CD1c-positive myeloid dendritic cell (primary cell): ENCODE data around the gene TMEM250.

Experiments used
- DNase-seq: peaks from one replicate; pipeline ENCODE4 v3.0.0-alpha.2; 2016; ENCODE audit errors: extremely low spot score

Gene TMEM250

DNA sequence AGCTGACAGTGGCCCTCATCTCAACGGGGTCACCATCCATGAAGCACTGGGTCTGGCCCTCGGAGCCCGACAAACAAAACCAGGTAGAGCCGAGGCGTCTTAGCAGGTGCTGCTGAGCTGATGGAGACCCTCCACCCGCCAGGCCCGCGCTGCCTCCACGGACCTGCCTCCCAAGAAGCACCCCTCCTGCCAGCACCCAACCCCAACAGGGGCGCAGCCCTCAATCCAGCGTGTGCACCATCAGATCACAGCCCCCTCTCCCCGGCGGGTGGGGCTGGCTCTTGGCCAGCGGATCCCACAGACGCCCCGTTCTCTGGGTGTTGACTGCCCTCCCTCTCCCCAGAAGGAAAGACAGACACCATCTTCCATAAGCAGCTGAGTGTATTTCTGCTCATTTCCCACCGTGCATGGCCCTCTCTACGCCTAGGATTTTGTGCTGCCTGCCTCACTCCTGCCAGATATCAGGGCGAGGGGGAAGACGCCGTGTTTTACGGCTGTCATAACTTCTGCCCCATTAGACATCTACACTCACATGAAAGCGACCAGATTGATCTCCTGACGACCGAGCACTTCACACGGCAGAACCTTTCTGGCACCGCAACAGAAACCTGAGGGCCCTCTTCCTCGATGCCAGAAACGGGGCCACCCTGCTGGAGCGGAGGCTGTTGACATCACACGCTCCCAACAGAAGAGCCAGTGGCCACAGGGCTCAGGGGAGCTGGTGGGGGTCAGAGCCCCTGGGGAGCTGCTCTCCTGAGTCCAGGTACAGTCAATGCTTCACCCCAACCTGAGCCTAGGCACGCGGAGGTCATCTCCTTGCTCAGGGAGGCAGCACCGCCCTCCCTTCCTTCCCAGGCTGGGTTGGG, 35.9 kb downstream of the TMEM250 start:
- DNase-seq, result no peak

DNA sequence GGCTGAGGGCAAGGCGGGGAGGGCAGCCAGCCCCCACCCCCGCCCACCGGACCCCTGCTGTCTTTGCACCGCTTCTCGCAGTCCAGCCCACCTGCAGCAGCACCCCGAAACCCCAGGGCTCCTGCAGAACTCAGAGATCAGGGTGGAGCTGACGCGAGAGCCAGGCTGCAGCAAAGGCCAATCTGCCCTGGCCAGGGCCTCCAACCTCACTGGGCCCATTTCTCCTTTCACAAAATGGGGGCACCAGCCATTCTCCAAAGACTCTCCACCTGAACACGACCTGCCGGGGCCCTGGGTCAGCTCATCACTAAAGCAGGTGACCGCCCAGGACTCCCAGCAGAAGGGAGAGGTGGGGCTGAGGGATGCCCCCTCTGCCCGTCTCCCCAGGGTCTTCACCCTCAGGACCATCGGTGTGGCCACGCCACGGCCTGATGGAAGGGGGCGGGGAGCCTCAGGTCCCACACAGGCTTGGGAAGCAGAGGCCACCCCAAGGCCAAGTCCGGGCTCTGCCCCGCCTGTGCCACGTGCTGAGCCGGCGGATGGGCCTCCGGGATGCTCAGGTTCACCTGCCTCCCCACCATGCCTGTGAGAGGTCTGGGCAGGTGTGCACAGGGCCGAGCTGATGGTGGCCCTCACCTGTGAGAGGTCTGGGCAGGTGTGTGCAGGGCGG, 36.7 kb downstream of the TMEM250 start:
- no peak for DNase-seq

DNA sequence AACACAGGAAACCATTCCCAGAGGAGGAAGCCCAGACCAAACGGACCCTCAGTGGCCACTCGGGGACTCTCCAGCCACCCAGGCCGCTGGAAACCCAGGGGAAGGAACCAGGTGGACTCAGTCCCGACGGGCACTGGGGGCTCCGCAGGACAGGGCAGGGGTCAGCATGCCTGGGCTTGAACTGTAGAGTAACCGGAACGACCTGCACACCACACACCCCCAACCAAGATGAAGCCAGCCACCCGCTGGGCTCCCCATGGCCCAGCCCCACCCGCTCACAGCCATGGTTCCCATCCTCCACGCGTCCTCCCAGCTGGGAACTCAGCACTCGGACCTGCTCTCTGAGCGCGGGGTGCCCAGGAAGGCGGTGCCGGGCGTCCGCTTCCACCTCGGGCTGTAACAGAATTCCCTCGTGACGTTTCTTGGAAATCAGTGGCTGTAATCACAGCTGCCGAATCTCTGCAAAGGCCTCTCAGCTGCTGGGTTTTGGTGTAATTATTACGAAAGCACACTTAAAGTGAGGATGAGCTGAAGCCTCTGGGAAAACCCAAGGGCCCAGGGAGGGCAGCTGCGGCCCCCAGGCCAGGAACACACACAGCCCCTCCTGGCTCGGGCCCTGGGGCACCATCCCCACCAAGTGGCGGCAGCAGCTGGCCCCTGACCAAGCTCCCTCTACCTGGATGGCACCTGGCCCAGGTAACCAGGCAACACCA, 37.4 kb downstream of the TMEM250 start:
- DNase-seq, result no peak

DNA sequence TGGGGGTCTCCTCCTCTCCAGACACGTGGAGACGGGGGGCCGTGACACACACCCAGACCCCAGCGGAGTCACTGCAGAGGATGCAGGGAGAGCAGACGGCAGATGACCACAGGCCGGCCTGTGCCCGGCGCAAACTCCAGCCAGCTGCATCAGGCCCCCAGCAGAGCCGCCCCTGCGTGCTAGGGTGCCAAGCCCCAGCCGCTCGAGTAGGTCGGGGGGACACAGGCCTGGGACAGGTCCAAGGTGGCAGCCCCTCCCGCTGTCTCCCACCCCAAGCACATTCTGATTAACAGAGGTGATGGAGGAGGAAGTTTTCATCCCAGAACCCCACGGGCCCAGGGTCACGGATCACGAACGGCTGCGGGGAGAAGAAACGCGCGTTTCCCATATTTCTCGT, 38.0 kb downstream of the TMEM250 start:
- DNase-seq, result no peak

DNA sequence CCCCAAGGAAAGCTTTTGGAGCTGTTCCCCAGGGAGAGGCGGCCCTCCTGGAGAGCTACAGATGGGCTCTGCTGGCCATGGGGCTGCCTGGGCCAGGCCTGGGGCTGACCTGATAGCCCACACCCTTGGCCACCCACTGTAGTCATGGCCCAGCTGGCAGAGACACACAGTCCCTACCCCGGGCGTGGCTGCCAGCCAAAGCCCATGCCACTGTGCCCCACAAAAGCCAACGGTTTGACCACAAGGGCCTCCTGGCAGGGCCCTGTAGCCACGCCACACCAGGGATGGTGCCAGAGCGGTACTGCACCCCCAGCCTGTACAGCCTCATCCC, 38.8 kb downstream of the TMEM250 start:
- DNase-seq, result no peak

DNA sequence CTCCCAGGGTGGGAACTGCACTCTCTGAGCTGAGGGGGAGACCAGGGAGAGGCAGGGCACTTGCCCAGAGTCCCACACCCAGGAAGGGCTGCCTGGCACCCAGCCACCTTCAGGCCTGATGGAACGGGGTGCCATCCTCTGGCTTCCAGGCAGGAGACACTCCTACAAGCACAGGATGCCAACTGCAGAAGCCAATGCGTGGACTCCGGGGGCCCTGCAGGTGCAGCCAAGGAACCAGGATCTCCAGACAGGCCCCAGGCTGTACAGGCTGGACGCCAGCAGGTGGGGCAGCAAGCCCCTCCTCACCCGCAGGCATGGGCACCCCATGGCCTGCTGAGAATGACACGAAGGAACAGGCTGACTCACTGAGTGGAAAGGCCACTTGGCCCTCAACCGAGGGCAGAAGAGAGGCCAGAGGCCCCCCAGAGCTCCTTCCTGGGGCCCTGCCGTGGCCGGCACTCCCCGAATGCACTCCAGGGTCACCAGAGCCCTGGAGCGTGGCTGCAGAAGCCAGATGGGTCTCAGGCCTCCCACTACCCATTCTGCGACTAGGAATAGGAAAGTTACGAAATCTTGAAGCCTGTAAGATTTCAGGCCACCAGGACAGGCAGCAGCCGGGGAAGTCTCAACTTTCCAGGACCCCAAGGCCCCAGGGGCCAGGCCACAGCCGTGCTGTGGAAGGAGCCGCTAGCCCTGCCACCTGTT, 39.3 kb downstream of the TMEM250 start:
- DNase-seq, result no peak

DNA sequence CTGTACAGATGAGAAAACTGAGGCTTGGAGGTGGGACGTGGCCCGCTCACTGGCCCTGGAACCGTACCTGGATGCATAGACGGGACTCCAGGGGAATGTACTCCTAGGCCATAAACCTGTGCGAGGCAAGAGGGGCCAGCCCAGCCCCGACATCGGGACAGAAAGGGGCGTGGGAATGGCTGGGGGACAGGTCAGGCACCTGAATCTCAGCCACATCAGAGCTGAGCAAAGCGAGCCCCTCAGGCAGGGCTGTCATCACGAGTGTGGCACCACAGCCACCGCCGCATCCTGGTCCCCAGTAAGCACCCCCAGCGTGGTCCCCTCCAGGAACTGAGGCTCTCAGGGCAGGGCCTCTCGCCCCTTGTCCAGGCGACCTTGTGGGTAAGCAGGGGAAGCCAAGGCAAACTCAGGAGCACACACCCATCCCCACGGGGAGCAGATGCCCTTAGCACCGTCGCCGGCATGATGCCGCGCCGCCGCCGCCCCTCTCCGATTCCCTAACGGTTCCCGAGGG, 40.1 kb downstream of the TMEM250 start:
- no peak for DNase-seq

DNA sequence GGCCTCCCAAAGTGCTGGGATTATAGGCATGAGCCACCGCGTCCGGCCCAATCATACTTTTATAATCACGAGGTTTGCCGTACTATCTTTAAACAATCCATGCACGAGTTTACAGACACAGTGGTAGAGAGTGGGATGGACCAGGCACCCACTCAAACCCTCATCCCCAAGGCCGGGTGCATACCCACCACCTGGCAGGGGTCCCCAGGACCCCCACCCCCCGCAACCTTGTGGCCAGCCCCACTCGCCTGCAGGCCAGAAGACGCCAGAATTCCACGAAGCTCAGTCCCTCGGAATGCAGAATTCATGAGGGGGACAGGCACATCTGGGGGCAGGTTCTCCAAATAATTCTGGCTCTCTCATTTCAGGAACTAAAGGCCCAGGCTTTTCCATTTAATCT, 40.7 kb downstream of the TMEM250 start:
- DNase-seq, result no peak

DNA sequence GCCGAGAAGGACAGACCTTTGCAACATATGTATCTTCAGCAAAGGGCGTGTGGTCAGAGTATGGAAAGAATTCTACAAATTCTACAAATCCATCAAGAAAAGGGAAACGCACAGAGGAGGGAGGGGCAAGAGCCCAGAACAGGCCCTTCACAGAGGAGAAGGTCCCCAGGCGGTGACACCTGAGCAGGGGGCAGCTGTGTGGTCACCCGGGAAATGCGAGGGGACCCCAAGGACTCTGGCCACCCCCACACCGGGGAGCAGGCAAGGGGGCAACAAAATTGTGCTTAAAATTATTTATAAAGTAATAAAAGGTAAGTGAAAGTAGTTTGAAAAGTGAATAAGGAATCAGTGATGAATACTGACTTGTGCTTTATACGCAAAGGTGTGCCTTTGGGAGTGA, 41.2 kb downstream of the TMEM250 start:
- DNase-seq, result no peak

DNA sequence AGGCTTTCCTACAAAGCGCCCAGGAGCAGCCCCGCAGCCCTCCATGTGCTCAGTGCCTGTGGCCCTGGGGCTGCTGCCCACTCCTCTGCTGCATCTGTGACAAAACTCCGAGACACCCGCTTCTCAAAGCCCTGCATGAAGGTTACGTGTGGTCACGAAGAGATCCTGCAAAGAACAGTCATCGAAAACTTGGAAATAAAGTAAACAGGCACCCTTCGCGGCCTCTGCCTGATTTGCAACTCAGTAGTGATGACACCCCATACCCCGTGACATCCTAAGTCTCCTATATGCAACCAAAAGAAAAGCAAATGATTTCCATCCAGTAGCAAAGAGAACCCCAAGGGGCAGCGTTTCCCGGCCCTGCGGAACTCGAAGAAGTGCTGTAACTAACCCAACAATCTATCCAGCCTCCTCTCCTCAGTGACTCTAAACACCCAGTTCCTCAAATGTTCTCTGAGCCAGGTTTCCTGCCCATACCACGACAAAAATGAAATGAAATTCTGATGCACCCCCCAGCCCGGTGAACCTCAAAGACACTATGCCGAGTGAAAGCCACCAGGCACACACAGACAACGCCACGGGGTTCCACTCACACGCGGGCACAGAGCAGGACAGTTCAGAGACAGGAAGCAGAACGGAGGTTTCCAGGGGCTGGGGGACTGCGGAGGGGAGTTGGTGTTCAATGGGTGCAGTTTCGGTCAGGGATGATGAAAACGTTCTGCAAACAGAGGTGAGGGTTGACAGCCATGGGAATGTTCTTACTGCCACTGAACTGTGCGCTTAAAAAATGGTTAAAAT, 42.6 kb downstream of the TMEM250 start:
- DNase-seq, result peak; percentile 83

DNA sequence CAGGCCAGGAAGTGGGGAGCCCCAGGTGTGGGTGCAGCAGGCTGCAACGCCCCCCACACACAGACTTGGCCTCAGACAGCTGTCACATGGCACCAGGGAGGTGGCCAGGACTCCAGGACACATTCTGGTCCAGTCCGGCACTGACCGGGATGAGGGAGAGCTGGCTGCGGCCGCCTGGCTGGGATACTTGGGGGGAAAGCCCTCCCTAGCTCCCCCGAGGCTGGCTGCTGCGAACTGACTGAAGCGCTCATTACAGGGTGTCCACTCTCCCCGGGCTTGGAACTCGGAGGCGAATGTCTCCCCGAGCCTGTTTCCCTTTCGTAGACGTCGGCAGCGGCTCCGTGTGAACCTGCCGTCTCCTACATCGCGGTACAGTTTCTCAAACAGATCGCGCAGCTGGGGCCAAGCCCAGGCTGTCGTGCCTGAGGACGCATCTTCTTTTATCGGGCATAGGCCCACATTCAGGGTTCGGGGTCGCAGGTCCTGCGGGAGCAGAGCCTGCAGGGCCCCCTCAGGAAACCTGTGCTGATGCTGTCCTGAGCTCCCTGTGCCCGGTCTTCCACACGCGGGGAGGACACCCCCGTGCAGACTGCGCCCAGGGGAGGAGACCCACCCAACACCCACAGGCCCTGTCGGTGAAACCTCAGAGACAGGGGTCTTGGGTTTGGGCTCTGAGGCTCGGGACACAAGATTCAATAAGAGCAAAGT, 43.4 kb downstream of the TMEM250 start:
- DNase-seq, result no peak

DNA sequence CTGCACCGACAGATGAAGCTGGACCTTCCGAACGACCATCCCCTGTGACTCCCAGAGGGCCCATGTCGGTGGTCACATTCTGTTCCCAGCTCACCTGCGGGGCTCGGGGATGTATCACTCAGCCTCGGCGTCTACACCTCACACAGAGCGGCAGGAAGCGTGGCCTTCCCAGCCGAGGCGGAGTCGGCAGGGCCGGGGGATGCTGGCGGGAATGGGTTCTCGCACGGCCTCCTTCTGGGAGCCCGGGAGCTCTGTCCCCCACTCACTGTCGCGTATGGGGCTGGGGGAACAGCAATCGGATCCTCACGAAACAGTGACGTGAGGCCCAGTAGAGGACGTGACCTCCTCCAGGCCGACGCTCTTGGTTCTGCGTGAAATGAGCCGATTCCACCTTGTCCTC, 44.0 kb downstream of the TMEM250 start:
- no peak for DNase-seq
